Measurements from ENCODE around the gene AKAP6.

AKAP6 gene, protein sequence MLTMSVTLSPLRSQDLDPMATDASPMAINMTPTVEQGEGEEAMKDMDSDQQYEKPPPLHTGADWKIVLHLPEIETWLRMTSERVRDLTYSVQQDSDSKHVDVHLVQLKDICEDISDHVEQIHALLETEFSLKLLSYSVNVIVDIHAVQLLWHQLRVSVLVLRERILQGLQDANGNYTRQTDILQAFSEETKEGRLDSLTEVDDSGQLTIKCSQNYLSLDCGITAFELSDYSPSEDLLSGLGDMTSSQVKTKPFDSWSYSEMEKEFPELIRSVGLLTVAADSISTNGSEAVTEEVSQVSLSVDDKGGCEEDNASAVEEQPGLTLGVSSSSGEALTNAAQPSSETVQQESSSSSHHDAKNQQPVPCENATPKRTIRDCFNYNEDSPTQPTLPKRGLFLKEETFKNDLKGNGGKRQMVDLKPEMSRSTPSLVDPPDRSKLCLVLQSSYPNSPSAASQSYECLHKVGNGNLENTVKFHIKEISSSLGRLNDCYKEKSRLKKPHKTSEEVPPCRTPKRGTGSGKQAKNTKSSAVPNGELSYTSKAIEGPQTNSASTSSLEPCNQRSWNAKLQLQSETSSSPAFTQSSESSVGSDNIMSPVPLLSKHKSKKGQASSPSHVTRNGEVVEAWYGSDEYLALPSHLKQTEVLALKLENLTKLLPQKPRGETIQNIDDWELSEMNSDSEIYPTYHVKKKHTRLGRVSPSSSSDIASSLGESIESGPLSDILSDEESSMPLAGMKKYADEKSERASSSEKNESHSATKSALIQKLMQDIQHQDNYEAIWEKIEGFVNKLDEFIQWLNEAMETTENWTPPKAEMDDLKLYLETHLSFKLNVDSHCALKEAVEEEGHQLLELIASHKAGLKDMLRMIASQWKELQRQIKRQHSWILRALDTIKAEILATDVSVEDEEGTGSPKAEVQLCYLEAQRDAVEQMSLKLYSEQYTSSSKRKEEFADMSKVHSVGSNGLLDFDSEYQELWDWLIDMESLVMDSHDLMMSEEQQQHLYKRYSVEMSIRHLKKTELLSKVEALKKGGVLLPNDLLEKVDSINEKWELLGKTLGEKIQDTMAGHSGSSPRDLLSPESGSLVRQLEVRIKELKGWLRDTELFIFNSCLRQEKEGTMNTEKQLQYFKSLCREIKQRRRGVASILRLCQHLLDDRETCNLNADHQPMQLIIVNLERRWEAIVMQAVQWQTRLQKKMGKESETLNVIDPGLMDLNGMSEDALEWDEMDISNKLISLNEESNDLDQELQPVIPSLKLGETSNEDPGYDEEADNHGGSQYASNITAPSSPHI (N-terminal part only)

DNA sequence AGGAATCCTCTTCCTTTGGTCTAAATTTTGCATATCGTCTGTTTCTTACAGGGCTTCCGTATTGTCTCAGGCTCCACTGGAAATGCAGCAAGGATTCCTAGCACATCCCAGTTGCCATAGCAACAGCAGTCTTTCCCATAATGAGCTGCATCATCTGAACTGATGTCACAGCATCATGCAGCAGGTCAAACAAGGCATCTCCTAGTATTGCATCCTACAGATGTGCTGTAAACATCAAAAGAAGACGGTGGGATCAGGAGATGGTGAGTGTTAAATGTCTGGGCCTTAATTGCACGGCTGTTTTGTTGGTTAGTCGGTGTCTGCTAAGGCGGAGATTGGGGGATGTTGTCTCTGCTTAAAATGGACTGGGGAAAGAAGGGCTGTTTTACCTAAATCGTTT is at the start of gene AKAP6:
Gene AKAP6, plus strand, starts transcription at position 153 of the 400 bp plus-strand sequence. CDS start 104,196 bp downstream, outside the sequence.
- no peak for DNase-seq (ENCODE audit: low read depth)

DNA sequence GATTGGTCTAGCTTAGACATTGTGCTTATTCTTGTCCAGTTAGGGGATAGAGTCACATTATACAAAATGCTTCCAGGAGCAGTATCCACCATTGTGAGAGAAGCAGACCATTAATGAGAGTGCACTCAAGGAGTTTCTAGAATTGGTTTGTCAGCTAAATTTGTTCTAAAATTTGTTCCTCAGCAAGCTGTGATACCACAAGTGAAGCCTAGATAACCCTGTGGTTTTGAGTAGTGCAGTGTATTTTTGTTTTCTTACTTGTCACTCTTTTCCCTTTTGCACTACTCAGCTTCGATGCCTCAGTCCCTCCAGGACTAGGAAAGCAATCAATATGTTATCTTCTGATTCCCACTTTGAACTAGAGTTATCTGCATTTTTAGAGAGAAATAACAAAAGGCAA is 42.5 kb upstream of the AKAP6 start:
- no peak for DNase-seq (ENCODE audit: low read depth)

DNA sequence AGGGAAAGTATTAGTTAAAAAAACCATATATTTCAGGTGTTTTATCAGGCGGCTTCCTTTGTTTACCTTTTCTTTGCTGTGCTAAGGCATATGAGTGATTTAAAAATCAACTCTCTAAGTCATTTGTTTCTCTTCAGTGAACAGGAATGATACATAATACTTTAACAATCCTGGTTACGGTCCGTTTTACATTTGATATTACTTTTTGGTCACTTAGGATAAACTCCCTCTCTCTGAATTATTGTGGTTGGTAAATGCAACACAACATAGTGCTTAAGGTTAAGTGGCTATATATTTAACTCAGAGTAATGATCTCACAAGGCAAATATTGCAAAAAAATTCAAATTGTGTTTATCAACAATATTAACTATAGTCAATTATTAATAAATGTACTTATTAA is 32.7 kb upstream of the AKAP6 start:
- no peak for DNase-seq (ENCODE audit: low read depth)

DNA sequence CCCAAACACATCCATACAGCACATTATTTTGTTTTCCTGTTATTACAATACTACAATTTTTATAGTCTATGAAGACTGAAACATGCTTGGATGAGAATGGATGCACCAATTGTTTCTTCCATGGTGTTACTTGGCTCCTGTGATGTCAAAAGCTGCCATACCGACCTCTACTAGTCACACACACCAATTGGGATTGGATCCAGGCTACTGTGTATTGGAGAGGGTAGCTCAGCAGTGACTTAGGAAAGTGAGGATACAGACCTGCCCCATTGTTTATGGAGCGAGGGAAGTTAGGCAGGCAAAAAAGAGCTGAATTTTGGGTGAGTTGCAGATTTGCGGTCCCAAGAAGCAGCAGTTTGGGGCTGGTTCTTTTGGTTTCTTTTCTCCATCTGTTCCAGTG is 30.8 kb upstream of the AKAP6 start:
- DNase-seq (ENCODE audit: low read depth): no peak

DNA sequence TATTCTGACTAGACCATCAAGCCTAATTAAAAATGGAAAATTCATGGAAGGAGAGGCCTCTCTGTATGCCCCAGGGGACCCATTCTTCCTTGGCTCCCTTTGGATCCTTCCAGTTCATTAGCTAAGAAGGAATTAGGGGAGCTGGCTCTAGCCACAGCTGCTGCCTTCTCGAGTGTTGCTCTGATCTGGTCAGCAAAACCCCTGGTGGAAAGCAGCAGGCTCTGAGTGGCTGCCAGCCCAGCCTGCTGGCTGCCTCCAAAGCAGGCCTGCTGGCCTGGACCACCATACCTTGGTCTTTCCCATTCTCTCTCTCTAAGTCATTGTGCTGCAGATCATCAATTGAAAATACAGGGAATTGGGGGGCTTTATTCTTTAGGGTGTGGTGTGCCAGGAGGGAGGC is 29.0 kb upstream of the AKAP6 start:
- no peak for DNase-seq (ENCODE audit: low read depth)

DNA sequence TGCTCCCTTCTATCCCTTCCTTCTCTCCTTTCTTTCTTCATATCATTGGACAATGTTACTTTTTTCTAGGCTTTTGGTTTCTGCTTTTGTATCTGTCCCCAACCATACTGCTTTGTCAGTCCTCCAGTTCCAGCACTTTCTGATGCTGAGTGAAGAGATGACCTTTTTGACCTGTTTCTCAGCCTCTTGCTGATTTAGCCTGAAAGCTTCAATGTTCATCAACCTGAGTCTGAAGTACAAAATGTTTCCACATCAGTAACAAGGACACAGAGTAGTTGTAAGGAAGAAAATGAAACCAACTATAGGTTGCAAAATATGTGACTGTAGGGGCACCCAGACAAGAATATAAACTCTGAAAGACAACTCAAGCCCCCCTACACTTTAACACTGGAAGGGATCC is 25.2 kb upstream of the AKAP6 start:
- no peak for DNase-seq (ENCODE audit: low read depth)

DNA sequence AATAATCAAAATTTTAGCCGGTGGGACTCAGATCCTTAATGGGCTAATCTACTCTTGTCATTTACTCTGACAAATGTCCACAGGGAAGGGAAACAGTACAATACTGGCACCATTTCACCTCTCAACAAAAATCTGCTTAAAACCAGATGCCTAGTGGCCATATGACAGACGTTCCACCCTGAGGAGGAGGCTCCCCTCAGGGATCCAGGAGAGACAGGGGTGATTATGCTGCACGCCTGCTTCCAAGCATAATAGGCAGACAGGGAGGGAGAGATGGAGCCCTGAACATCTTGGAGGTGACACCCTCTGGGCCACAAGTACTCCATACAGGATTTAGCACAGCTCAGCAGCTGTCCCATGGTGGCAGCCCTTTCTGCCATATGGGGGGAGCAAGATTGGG is 24.8 kb upstream of the AKAP6 start:
- DNase-seq (ENCODE audit: low read depth): no peak

DNA sequence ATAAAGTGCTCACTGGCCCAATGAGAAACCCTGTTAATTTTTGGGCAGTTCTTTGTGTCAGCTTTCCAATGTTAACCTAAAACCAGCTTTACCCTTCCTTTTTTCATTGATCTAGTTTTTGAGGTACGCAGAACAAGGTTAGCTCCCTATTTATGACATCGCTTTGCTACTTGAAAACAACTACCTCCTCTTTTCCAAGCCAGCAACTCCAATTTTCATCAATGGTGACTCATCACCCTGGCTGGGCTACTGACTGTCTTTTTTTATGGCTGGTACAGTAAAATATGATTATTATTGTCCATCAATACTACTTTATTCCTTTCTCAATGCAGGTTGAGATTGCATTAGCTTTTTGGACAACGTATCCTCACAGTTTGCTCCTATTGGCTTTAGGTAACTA is 22.5 kb upstream of the AKAP6 start:
- DNase-seq (ENCODE audit: low read depth): no peak

DNA sequence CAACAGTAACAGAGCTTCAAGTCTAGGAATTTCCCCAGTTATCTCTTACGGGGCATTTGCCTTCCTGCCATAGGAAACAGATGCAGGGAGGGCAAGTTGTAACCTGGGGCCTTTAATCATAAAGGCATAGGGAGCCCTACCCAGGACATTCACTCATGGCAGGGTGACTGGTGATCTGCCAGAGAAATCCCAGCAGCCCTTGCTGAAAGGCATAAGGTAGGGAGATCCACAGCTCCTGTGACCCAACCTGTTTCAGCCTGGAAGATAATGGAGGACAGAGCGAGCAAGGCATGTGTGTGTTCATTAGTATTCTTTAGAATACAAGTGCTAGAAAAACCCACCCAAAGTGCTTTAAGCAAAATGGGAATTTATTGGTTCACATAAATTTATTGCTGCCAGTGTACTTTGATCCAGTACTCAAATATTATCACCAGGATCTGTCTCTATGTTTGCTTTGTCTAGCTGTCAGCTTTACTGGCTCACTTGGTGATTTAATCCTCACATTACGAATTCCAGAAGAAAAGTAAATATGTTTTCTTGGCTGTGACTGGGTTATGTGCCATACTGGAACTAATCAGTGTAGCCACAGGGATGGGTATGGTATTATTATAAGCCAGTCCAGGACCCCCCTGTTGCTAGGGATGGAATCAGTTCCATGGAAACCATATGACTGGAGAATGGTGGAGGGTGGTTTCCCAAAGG is 21.1 kb upstream of the AKAP6 start:
- no peak for DNase-seq (ENCODE audit: low read depth)

DNA sequence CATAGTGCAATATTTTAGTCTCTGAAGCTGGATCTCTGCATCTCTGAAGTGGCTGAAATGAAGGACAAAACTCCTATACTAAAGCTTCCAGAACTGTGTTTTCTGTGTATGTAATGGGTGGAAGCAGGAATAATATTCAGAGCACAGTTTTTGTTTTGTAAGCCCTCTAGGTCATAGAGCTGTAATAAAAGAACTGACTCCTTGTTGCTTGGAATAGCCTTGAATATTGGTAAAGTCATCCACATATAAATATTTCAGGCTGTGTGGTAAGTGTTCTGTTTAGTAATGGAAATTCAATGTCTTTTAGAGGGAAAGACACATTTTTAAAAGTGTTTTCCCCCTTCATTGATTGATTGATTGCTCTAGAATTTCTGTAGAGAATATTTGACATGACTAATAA is 18.2 kb upstream of the AKAP6 start:
- DNase-seq (ENCODE audit: low read depth): no peak

DNA sequence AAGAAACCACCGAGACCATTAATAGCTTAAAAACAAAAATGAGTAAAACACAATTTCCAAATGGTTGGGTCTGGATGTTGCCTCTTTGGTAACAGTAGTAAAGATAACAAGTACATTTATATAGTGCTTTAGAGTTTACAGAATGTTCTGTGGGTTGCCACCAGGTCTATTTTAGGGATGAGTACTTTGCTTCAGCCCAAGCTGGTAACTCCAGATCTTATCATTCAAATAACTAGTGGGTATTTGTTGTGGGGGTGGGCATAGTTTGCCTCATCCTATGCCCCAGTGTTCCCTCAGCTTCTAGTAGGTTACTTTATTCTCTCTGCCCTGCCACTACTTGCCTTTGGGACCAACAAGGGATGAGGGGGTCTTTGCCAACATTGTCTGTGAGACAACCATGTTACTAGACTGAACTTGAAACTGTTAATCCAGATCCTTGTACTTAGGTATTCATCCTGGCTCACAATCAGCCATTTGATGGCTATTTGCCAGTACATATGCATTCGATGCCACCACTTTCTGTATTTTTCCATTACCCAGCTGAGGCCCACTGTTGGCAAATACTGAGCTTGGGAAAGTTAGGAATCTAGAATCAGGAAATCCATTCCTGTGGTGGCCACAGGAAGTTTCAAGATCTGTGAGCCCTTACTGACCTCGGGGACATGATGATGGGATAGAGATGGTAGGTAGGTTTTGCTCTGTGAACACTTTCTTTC is 17.6 kb upstream of the AKAP6 start:
- no peak for DNase-seq (ENCODE audit: low read depth)

DNA sequence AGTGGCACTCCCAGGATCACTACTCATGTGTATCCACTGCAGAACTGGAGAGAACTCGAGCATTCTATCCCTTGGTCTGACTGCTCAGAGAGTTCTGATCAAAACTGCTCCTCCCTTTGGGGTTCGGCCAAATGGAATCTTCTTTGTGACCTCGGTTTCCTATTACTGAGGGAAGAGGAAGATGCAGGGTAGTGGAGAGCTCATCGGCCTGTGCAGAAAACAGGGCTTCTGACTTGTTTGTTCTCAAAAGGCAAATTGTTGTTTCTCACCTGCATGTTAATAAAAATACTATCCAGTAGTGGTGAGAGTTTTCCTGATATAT is 17.1 kb upstream of the AKAP6 start:
- no peak for DNase-seq (ENCODE audit: low read depth)

DNA sequence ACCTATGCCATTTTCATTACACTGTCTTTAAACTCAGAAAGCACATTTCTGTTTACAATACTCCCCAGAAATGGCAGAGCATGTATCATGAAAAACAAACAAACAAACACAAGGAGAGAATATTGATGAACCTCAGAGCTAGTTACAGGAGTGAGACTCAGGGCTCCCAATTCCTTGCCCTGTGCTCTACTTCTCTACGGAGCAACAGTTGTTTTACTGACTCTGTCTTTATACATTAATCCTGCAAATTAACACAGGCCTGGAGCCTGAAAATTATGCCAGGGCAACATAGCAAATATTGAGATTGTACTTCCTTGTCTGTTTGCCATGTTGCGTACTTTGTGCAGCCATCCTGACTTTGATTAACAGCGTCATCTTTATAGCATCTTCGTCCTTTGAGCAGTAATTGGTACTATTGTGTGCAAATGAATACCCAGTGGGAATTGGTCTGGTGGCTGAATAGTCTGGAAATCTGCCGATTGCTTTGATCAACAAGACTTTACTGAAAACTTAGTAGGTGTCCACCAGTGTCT is 15.2 kb upstream of the AKAP6 start:
- DNase-seq (ENCODE audit: low read depth): no peak

DNA sequence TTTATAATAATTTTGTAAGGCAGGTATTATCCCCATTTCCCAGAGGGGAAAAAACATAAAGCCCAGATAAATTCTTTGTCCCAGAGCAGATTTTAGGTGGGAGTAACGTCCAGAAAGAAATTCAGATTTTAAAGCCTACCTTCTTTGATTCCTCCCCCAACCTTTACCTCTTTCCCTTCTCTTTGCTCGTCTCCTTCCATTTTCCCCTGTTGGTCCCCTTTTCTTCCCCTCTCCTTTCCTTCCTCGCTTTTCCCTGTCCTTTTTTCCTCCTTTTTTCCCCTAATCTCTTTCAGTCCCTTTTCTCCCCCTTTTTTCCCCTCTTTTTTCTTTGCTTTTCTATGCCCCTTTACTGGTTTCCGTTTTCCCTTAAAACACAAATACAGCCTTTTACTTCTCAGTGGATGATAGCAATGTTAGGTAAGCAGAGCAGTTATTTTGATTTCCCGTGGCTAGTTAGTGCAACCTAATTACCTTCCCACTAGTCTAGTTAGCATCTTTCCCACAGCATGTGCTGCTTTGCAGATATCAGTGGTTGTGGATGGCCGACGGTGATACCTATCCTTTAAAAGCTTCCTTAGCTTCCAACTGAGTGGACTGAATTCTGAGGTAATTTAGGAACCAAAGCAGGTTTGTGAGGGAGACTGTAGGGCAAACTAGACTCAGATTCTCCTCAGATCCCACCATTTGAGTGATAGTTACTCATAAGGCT is 10.9 kb upstream of the AKAP6 start:
- DNase-seq (ENCODE audit: low read depth): no peak

DNA sequence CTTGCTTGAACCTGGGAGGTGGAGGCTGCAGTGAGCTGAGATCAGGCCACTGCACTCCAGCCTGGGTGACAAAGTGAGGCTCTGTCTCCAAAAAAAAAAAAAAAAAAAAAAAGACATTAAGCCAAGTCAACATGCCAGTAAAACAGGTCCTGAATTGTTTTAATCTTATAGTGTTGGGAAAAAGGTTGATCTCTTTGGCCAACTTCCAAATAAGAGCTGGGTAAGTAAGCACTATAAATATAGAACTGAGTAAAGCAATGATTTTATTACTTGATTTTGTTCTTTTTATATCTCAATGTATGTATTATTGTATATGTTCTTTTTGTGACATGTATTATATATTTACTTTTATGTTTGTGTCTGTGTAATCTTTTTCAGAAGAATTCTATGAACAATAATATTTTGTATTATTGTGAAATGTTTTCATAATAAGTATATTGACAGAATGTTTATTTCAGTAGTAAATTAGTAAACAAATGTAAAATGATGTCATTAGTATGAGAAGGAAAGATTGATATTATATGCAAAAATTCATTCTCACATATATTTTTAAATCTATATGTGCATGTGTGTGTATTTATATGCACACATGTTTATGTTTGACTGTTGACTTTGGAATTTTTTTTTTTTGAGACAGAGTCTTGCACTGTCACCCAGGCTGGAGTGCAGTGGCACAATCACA is 9.6 kb upstream of the AKAP6 start:
- DNase-seq (ENCODE audit: low read depth): no peak

DNA sequence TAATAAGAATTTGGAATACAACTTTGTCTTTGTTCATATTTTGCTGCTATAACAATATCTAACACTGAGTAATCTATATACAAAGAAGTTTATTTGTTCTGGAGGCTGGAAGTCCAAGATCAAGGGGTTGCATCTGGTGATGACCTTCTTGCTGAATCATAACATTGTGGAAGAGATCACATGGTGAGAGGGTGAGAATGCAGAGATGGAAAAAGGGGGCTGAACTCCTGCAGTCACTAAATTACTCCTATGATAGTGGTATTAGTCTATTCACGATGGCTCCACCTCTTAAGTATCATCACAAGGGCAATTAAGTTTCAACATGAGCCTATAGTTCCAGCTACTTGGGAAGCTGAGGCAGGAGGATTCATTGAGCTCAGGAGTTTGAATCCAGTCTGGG is 4.5 kb upstream of the AKAP6 start:
- no peak for DNase-seq (ENCODE audit: low read depth)

DNA sequence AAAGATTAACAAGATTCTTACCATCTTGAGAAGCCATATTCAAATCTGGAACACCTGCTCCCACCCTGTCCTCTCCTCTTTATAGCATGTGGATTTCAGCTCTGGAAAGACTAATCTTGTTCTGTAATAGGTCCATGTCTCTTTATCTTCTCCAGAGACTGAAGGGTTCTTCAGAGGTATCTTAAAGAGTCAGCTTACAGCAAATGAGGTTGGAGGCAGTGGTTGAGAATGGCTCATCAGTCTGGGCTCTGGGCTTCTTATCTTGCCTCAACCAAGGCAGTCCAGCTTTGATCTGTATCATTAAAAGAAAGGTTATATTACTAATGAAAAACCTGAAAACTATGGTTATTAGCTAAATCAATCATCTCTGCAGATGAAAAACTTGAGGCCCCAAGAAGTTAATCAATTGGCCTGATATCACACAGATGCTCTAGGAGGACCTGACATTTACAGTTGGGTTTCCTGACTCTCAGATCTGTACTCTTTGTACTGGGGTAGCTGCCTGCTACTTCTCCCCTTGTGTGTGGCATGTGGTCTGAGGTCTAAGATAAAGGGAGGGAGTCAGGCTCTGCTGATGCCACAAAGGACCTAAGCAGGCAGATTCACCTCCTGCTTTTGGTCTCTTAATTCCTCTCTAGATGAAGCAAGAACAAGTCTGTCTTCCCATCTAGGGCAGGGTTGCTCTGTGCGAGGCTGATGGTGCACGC is 1.7 kb upstream of the AKAP6 start:
- no peak for DNase-seq (ENCODE audit: low read depth)

DNA sequence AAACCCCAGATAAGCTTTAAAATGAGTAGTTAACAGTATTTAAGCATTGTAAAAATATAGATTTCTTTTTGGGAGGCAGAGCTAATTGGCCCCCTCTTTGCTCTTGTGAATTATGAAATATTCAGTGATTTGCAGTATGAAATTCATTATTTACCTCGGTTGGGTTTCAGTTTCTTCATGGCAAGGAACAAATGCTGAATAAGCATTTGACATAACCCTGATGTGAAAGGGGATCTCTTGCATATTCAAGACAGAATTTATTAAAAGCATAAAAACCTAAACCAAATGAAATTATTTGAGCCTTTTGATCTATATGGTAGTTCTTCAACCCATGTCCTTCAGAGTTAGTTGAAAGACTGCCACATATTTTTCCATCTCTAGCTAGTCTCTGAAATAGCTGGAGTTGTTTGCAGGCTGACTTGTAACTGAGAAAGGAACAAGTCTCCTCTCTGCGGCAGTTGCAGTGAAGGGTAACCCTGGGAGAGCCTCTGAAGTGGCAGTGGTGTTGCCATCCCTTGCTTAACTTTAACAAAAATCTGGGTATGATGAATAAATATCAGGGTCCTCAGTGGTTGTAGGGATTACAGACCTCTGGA is 690 bp downstream of the AKAP6 start:
- DNase-seq (ENCODE audit: low read depth): no peak

Measured in stimulated activated CD4-positive, alpha-beta T cell treated with anti-CD3 and anti-CD28 coated beads, Interleukin-2, amount 100 ng/mL, for 4 hours (primary cell).